Cardiac septum (tissue), 1 donor: ENCODE data around the gene HDAC9. TPM values are rescaled to one million over a fixed set of nuclear protein-coding genes. Genes with fewer than 3 reads are reported as not detected.

Experiments
- DNase-seq: peaks from one replicate; pipeline ENCODE4 v3.0.0-alpha.2; 2020; ENCODE audit warnings: low spot score
- intact Hi-C: fragments of 100-400 bp; cut with DNase I; formaldehyde crosslinking; loops from one replicate; pipeline ENCODE4 v1.14.0; 2022
- total RNA-seq: library from RNA; stranded (reverse); fragmentation: NEBNext Ultra II Directional; extraction: Animal tissue kit (Norgen Biotek cat#: 25700); gene quantifications from one replicate; pipeline ENCODE4 v1.2.1, GENCODE V29; 2021
- donor health status: DM: no; HTN: no; CAD: no.

HDAC9 gene
- total RNA-seq, 1 donor from 2014 or later: 87.5 TPM

DNA sequence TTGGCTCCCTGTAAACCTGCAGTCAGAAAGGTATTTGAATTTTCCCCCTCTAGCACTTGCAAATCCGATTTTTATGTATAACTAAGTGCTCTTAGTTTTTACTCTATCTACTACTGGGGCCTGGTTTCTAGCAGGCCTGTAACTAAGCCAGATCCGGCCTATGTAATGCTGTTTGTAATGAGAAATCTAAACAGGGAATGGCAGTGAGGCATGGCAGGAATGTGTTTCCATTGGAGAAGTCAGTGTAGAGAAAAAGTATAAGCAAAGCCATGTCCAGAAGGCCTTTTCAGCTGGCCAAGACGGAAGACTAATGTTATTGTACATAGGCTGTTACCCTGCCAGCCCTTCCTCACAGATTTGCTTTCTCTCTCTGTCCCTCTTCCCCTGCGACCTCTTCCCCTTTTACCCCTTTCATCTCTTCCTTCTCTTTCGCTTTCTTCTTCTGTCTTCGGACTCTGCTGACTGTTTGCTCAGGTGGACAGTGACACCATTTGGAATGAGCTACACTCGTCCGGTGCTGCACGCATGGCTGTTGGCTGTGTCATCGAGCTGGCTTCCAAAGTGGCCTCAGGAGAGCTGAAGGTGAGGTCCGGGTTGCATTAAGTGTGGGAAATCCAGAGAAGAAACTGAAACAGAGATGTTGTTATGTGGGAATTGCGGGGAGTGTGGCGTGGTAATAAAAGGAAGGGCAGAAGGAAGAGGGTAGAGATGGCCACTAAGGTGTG lies 297.5 kb downstream of the HDAC9 start:
- intact Hi-C loops: no loop called here
- no peak for DNase-seq

DNA sequence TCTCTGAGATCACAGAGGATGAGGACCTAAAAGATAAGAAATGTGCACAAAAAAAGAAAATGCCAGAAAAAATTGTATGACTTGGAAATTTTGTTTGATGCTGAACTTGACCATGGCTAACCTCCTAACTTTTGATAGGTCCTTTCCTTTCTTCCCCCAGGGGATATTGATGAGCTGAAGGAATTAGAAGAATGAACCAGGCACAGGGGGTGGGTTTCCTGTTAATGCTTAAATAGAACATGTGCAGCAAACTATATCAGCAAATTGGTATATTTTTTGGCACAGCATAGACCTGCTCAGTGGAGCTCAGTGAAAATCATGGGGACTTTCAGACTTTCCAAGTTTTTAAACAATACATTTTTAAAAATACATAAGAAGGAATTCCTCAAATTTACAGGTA lies 300.7 kb downstream of the HDAC9 start:
- intact Hi-C loops: no loop called here
- DNase-seq: no peak

DNA sequence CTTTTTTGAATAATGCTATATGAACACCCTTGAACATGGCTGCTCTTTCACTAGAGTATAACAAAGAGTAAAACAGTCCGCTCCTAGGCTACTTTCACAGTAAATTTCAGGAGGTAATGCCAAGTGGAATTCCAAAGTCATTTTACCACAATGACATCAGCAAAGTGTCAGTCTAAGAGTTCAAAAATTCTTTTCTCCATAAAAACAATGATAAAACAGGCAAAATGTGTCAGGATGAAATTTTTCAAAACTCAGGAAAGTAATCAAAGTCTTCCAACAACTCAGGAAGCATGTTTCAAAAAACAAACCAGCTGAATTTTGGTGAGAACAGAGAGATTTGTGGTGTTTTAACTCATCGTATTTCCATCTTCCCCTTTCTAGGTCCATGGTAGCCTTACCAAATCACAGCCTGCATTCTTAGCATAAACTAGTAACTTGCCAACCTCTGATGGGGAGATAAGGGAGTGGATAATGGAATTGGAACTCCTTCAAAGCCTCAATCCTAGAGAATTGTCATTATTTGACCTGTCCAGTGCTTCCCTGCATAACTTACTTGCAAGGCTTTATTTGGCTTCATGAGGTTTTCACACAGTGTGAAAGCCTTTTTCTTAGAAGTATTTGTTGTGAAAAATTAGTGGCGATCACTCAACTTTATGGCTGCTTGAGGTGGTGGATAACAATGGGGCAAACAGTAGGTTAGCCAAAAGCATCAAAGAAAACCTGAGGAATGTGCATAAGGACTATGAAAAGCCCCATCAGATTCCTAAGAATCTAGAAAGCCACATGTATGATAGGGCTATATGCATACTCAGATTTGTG lies 302.7 kb downstream of the HDAC9 start:
- DNase-seq: no peak
- intact Hi-C loops: no loop called here

DNA sequence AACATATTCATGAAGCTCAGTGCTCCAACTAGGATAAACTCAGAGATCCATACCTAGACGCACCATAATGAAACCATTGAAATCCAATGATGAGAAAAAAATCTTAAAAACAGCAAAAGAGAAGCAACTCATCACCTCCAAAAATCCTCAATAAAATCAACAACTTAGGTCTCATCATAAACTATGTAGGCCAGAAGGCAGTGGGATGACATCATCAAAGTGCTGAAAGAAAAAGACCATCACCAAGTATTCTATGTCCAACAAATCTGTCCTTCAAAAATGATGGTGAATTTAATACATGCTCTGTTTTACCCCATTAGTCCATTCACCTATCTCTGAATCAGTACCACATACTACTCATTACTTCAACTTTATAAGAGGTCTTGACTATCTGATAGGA lies 304.4 kb downstream of the HDAC9 start:
- DNase-seq: no peak
- intact Hi-C loops: no loop called here

DNA sequence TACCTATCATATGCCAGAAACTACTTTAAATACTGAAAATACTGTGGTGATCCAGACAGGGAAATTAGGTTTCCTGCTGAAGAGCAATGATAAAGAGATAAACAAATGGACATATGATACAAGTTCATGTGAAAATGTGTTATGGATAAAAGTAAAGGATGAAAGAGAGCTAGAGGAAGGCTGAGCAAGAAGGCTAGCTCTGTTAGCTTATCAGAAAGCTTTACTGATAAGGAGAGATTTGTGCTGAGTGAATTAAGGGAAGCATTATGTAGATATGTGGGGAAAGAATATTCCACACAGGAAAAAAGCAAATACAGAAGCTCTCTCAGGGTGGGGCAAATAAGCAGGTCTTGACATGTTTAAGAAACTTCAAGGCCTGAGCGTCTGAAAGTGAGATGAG lies 308.4 kb downstream of the HDAC9 start:
- intact Hi-C loops: no loop called here

DNA sequence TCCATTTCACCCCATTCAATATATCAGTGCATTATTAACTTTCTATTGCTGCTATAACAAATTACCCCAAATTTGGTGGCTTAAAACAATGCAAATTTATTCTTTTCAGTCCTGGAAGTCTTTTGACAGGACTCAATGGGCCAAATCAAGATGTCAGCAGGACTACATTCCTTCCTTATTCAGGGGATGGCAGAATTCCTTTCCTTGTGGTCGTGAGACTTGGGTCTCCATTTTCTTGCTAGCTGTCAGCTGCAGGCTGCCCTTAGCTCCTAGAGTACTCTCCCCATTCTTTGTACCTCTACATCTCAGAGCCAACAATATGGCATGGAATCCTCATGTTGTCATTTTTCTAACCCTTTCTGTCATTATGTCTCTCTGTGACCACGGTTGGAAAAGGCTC lies 310.6 kb downstream of the HDAC9 start:
- no peak for DNase-seq
- intact Hi-C loops: no loop called here

More for the DNA sequence above, 308.4 kb downstream of the HDAC9 start:
- DNase-seq: no peak

DNA sequence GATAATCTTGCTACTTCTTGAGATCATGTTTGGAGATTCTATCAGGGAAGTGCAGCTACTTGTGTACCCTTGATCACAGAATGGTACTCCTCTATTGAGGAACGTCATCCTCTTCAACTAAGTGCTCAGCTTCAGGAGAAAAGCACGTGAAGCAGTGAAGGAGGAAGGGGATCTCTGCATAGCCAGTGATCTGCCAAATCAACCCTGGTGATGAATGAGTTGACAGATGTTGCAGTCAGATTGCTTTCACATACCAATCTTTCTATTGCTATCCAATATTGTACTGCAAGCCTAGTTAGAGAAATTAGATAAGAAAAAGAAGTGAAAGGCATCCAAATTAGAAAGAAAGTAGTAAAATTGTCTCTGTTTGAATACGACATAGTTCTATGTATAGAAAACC lies 312.5 kb downstream of the HDAC9 start:
- intact Hi-C loops: no loop called here
- no peak for DNase-seq

DNA sequence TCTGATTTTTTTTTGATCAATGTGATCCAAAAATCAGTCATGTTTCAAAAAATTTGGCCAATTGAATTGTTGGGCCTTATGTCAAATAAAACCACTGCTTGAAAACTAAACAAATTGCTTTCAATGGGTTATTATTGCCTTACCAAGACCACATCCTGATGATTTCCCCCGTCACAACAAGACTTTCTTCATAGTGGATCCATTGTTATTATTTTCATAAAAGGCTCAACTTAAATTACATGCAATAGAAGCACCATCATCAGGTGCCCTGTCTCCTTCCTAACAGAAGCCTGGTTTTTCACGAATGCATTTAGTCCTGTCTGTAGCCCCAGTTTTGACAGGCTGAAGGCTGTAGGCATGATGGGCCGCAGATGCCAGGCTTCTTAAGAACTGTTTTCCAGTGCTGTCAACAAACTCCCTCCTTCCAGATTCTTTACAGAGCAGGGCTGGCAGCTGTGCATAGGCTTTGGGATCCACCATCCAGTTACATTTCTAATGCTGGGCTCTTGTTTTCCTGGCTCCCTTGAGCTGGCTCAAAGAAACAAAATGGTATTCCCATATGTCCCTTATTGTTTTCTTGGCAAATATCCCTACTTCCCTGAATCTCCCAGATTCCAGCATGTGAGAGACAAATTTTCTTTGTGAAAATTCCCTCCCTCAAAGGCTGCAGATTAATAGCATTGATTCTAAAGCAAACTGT lies 319.9 kb downstream of the HDAC9 start:
- intact Hi-C loops: no loop called here

DNA sequence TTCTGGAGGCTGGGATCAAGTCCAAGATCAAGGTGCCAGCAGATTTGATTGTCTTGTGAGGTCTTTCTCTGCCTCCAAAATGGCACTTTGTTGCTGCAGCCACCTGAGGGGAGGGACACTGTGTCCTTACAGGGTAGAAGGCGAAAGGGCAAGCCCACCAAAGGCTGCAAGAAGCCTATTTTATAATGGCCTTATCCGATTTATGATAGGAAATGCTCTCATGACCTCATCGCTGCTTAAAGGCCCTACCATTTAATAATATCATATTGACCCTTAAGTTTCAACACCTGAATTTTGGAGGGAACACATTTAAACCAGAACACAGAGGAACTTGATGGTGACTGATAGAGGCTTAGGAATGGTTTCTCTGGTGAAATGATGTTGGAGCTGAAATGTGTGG lies 325.4 kb downstream of the HDAC9 start:
- DNase-seq: no peak
- intact Hi-C loops: no loop called here

More for the DNA sequence above, 319.9 kb downstream of the HDAC9 start:
- no peak for DNase-seq

DNA sequence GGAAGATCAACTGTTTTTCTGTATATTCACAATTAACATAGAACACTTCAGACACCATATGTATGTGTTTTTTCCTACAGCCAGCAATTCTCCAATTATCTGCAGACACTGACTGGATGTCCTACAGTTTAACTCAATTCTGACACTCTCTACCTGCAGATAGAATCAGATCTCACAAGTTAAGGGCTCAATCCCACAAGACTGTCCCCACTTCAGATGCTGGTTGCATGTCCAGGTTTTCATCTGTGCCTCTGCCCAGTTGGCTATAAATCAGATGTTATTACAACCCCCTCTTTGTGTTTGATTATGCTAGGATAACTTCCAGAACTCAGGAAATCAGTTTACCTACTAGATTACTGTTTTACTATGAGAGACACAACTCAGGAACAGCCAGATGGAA lies 326.0 kb downstream of the HDAC9 start:
- intact Hi-C loops: no loop called here
- DNase-seq: no peak

DNA sequence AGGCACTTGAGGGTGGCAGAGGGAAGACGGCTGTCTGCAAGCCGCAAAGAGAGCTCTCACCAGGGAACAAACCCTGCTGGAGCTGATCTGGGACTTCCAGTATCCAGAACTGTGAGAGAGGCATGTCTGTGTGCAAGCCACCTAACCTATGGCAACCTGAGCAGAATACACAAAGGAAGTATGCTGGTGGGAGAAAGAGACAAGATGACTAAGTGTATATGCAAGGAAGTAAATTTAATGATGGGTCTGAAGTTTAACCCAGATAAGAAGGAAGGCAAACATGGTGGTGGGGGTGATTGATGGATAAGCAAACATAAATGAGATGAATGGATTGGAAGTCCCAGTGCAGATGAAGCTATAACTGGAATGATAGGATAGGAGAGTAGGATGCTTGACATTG lies 328.6 kb downstream of the HDAC9 start:
- no peak for DNase-seq
- intact Hi-C loops: no loop called here

DNA sequence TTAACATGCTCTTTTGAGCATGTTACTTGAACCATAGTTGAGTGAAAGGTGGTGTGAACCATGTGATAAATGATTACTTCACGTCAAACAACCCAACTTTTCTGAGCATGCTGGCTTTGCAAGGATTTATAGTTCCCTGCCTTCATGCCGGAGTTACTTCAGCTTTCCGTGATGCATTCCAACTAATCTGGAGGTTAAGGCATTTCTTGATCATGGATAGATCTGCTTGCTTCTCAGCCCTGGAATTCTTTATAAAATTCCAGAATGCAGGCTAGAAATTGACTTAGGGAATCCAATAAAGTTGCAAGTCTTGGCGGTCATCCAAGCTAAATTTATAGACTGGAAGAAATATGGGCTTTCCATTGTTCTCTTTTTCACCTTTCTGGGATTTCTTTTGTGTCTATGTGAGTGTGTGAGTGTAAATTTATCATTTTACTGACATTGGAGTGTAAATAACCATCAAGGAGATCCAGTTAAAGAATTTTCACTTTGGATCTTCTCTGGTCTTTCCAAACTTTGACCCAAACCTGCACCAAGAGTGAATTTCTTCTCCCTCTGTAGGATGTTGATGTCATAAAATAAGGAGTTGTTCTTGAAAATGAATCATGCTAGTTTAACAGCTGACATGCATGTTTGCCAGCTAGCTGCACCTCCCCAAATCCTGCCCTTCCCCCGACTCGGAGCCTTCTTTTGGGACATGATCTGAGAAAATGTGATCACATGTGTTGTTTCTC lies 332.9 kb downstream of the HDAC9 start:
- intact Hi-C loops: no loop called here
- DNase-seq: no peak

DNA sequence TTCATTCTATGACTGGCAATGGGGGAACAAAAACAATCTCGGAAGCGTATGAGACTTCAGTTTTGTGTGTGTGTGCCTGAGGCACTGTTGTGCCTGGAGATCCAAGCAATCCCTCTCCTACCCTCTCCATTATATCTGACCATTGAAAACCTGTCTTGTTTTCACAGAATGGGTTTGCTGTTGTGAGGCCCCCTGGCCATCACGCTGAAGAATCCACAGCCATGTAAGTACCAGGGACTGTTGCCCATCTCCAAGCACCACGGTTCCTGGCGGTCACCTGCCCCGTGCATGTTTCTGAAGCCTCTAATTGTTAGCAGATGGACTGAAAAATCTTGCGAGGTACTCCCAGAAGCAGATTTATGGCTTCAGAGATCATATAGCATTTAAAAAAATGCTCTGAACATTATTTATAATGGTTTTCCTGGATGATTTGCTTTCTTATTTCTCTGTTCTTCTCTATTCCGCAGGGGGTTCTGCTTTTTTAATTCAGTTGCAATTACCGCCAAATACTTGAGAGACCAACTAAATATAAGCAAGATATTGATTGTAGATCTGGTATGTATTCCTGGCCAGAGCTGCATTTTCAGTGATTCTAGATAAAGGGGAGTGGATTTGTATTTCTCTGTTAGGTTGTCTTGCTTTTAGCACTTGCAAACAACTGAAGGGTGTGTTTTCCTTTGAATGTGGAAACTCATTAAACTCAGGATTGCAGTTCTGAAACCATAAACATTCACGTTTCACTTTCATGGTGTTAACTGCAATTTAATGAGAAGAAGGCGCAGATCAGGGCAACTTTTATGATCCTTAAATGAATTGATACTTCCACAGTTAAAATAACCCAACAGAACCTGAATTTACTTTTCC lies 333.7 kb downstream of the HDAC9 start:
- intact Hi-C loops: no loop called here
- DNase-seq: no peak

DNA sequence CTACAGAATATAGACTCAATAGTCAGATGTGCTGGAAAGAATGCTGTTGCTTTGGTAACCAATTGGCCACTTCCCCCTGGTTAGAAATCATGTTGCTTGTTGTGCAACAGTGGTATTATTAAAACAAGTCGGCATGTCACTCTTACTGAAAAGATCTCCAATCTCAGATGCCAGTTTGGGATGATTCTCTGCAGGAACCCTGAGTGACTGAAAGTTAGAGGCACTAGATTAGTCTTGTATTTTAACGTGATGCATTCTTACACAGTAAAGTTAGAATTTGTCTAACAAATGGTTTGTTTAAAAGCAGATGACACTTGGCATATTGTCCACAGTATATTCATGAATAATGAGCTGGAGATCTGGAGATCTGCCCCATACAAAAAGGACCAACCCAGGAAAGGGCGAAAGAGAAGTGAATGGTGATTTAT lies 334.3 kb downstream of the HDAC9 start:
- intact Hi-C loops: no loop called here
- DNase-seq: no peak

DNA sequence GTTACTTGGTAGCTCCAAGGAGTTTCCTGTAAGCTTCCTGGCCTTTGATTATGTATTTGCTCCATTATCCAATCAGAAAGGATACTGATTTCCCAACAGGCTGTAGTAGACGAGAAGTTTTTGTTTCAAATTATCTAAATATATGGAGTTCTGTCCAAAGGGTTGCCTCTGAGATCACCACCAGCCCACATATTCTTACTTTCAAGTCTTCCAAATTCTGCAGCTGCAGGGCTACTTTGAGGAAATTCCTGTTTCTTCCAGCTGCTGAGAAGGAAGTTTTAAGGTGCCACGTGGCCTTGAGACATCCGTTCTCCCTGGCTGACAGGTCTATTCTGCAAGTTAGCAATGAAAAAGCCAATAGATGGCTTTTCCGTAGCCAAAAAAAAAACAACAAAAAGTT lies 335.9 kb downstream of the HDAC9 start:
- intact Hi-C loops: no loop called here
- no peak for DNase-seq

DNA sequence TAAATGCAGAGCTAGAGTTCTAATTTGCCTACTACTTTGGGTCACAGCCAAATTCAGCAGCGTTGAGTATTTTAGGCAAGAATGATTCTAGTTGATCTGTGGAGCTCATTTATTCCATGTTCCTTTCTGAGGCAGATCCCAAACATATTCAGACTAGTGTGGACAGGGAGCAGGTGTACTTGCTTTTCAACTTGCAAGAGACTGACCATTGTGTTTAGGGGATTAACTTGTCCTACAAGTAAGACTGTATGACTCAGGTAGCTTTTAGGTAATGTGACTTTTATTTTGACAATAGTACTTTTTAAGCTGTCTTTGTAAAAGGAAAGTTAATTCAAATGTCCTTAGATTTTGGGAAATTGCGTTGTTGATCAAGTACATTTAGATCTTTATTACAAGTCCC lies 336.4 kb downstream of the HDAC9 start:
- intact Hi-C loops: no loop called here
- DNase-seq: no peak

DNA sequence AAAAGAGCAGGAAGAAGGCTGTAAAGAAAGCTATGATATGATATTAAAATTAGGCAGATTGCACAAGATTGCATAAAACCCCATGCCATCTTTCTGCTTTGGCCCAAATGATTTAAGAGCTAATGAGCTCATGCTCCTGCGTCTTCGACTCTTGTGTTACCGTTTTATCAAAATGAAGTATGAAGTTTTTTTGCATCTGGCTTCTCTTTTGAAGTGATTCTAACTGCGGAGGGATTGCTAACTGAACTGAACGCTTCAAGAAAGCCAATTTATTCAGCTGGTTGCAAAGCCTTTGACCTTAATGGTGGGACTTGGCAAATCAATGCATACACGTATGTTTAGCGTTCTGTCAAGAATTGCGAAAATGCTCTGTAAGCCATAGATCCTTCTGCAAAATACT lies 339.0 kb downstream of the HDAC9 start:
- intact Hi-C loops: no loop called here
- DNase-seq: no peak

DNA sequence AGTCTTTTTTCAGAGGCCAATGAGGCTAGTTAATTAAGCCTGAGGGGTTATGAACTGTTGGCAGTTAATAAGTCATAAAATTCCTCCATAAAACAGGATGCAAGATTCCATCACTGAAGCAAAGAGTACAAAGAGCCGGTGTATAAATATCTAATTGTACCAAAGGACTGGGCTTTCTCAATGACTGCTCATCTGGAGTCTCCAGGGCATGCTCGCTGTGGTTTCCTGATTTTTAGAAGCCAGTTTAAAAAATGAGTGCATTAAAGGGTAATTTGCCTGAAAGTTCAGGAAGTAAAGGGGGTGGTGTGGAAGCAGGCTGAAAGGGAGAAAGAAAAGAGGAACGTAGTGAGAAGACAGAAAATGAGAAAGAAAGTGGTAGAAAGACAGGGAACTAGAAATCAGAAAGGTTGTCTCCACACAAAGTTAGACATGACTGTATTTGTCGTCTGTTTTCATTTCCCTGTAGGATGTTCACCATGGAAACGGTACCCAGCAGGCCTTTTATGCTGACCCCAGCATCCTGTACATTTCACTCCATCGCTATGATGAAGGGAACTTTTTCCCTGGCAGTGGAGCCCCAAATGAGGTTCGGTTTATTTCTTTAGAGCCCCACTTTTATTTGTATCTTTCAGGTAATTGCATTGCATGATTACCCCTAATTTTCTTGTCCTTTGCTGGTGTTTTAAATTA lies 339.6 kb downstream of the HDAC9 start:
- no peak for DNase-seq
- intact Hi-C loops: no loop called here
